Keratinocyte (primary cell): ENCODE measurements around the gene ROBO2. TPM values are rescaled to one million over a fixed set of nuclear protein-coding genes. Genes with fewer than 3 reads are reported as not detected.

Experiments used
- DNase-seq: peaks from one replicate; pipeline ENCODE4 v3.0.0-alpha.2; 2011; ENCODE audit warnings: low read depth, missing footprints, low spot score
- FAIRE-seq: peaks from 2 replicates; lab custom pipeline; 2011; peaks lifted over from hg19 to GRCh38; lab: Jason Lieb, UNC
- H2AFZ ChIP-seq: 2 replicates; pipeline ENCODE4 v1.6.0; 2012; ENCODE audit warnings: low read length, control low read depth, inconsistent platforms; ENCODE audit not compliant: control insufficient read depth
- H3K27ac ChIP-seq: 2 replicates; pipeline ENCODE4 v1.5.1; 2011; ENCODE audit warnings: low read length; ENCODE audit not compliant: control insufficient read depth, insufficient read depth
- H3K27me3 ChIP-seq: 3 replicates; pipeline ENCODE4 v1.6.0; 2011; ENCODE audit warnings: low read length; ENCODE audit not compliant: control insufficient read depth, insufficient read depth; ENCODE audit errors: extremely low read depth
- H3K36me3 ChIP-seq, 2 experiments: 2 replicates in 1 of 2; 3 replicates in 1 of 2; pipeline ENCODE4 v1.5.1; 2011; ENCODE audit warnings: low read length in 2 of 2, mild to moderate bottlenecking in 1 of 2; ENCODE audit not compliant: control insufficient read depth in 2 of 2, insufficient read depth in 2 of 2; ENCODE audit errors: extremely low read depth in 1 of 2
- H3K4me1 ChIP-seq: 3 replicates; pipeline ENCODE4 v1.5.1; 2011; ENCODE audit warnings: low read length; ENCODE audit not compliant: control insufficient read depth, insufficient read depth; ENCODE audit errors: extremely low read depth
- H3K4me2 ChIP-seq: 3 replicates; pipeline ENCODE4 v1.6.0; 2011; ENCODE audit warnings: low read depth, low read length; ENCODE audit not compliant: control insufficient read depth, insufficient read depth; ENCODE audit errors: extremely low read depth
- H3K4me3 ChIP-seq, 3 experiments: fragments of 200-600 bp in 1 of 3; sonication (generic) in 1 of 3; 2 replicates in 2 of 3; 3 replicates in 1 of 3; pipeline ENCODE4 v1.5.1; 2011 to 2016; ENCODE audit warnings: low read length in 3 of 3, mild to moderate bottlenecking in 3 of 3, control low read depth in 2 of 3, inconsistent platforms in 1 of 3, low read depth in 1 of 3, mixed read lengths in 1 of 3, mixed run types in 1 of 3, moderate library complexity in 1 of 3; ENCODE audit not compliant: control insufficient read depth in 2 of 3, insufficient read depth in 2 of 3; ENCODE audit errors: extremely low read depth in 1 of 3
- H3K79me2 ChIP-seq: 2 replicates; pipeline ENCODE4 v1.6.0; 2012; ENCODE audit warnings: low read length; ENCODE audit not compliant: control insufficient read depth, insufficient read depth
- H3K9ac ChIP-seq: 3 replicates; pipeline ENCODE4 v1.6.0; 2011; ENCODE audit warnings: low read length; ENCODE audit not compliant: control insufficient read depth, insufficient read depth; ENCODE audit errors: extremely low read depth
- H3K9me1 ChIP-seq: 3 replicates; pipeline ENCODE4 v1.6.0; 2011; ENCODE audit warnings: low read length; ENCODE audit not compliant: control insufficient read depth, insufficient read depth; ENCODE audit errors: extremely low read depth
- H3K9me3 ChIP-seq: 2 replicates; pipeline ENCODE4 v1.5.1; 2012; ENCODE audit warnings: low read depth, low read length; ENCODE audit not compliant: control insufficient read depth
- H4K20me1 ChIP-seq: 3 replicates; pipeline ENCODE4 v1.6.0; 2011; ENCODE audit warnings: low read length; ENCODE audit not compliant: control insufficient read depth, insufficient read depth; ENCODE audit errors: extremely low read depth
- EZH2 ChIP-seq: IDR thresholded peaks from one replicate; pipeline ENCODE4 v1.6.1; 2012; ENCODE audit warnings: inconsistent platforms, mild to moderate bottlenecking, low read length, moderate library complexity
- dilution Hi-C: fragments of 300-500 bp; cut with MboI; formaldehyde crosslinking; loops from one replicate; pipeline ENCODE4 v1.7.0; 2020; ENCODE audit warnings: low sequenced_read_pairs; ENCODE audit not compliant: extremely low pct_ligation_motif_present
- polyA plus RNA-seq, 5 experiments: library from polyadenylated mRNA; depleted of rRNA in 3 of 5; stranded (reverse) in 3 of 5; stranded (forward) in 1 of 5; unstranded in 1 of 5; fragments of >200 nt; gene quantifications; 1 replicate in 1 of 5; 2 replicates in 3 of 5; 3 replicates in 1 of 5; pipeline versions ENCODE4 v1.2.1 to v1.2.3, GENCODE V29; 2011 to 2012; ENCODE audit warnings: missing spikeins in 2 of 5, low read depth in 1 of 5, low replicate concordance in 1 of 5
- TF ChIP-seq, protein P1 (sequence below), 3 experiments: IDR thresholded peaks in 1 of 3; conservative IDR thresholded peaks in 1 of 3; optimal IDR thresholded peaks in 1 of 3; 2 replicates in 2 of 3; 3 replicates in 1 of 3; pipeline versions ENCODE3 to v1.5.1; 2011; ENCODE audit warnings: low read length in 3 of 3, mild to moderate bottlenecking in 3 of 3, moderate library complexity in 2 of 3, control low read depth in 1 of 3, inconsistent platforms in 1 of 3; ENCODE audit not compliant: insufficient read depth in 2 of 3; ENCODE audit errors: extremely low read depth in 1 of 3

ROBO2 gene
- polyA plus RNA-seq, 1 donor (not counting 4 experiments of a cell fraction or from before 2014, with no cell fraction given), result 0.30 TPM

- H4K20me1 ChIP-seq, result no peaks in the 10 kb centered on the region
- H3K9me1 ChIP-seq, result no peaks in the 10 kb centered on the region
- H3K27me3 ChIP-seq, result no peaks in the 10 kb centered on the region
- TF ChIP-seq EZH2, result no peak
- DNase-seq (no peak), FAIRE-seq (no peak)
- H3K9ac ChIP-seq, result no peak overlapping the region
- no peak overlapping the region for H3K4me3 ChIP-seq
- no peak overlapping the region for H2AFZ ChIP-seq
- H3K4me1 ChIP-seq, result no peaks in the 10 kb centered on the region
- H3K79me2 ChIP-seq, result no peaks in the 10 kb centered on the region
- dilution Hi-C loops, result no loop called here
- no peak overlapping the region for H3K27ac ChIP-seq
- H3K4me2 ChIP-seq, result no peak overlapping the region
- H3K9me3 ChIP-seq, result no peaks in the 10 kb centered on the region
- H3K36me3 ChIP-seq, result no peaks in the 10 kb centered on the region
These were observed 302.8 kb downstream of the ROBO2 start for GRCh38 chr3:77342688-77343087.

DNA sequence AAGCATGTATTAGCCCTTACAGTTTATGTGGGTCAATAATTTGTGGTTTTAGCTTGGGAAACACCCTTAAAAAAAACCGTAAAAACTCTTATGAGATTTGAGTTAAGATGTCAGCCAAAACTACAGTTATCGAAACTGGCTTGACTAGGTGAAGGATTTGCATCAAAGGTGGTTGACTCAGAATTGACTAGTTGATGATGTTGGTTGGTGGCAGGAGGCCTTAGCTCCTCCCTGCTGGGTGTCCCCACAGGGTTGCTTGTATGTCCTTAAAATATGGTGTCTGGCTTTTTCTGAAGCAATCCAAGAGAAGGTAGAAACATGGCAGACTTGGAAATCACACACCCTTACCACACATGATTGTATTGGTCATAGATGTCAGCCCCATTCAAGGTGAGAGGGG, 305.1 kb downstream of the ROBO2 start:
- no peak for DNase-seq
- TF ChIP-seq, protein P1, sequence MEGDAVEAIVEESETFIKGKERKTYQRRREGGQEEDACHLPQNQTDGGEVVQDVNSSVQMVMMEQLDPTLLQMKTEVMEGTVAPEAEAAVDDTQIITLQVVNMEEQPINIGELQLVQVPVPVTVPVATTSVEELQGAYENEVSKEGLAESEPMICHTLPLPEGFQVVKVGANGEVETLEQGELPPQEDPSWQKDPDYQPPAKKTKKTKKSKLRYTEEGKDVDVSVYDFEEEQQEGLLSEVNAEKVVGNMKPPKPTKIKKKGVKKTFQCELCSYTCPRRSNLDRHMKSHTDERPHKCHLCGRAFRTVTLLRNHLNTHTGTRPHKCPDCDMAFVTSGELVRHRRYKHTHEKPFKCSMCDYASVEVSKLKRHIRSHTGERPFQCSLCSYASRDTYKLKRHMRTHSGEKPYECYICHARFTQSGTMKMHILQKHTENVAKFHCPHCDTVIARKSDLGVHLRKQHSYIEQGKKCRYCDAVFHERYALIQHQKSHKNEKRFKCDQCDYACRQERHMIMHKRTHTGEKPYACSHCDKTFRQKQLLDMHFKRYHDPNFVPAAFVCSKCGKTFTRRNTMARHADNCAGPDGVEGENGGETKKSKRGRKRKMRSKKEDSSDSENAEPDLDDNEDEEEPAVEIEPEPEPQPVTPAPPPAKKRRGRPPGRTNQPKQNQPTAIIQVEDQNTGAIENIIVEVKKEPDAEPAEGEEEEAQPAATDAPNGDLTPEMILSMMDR (optimal IDR thresholded peaks at IDR 0.05 in 1 of 3, IDR thresholded peaks at IDR 0.05 in 1 of 3, conservative IDR thresholded peaks at IDR 0.05 in 1 of 3; ENCODE audit: extremely low read depth in 1 of 3, insufficient read depth in 2 of 3, low read length in 3 of 3), result no peak
- TF ChIP-seq EZH2, result no peak
- no peak for FAIRE-seq
- dilution Hi-C loops, result no loop called here
- Histone ChIP-seq H4K20me1 (no peaks in the 10 kb centered on the region), H3K4me2 (no peak overlapping the region), H3K9me1 (no peaks in the 10 kb centered on the region), H3K27me3 (no peaks in the 10 kb centered on the region), H3K4me1 (no peaks in the 10 kb centered on the region), H3K27ac (no peak overlapping the region), H3K36me3 (no peaks in the 10 kb centered on the region), H3K9ac (no peak overlapping the region), H3K79me2 (no peaks in the 10 kb centered on the region), H3K4me3 (no peak overlapping the region), H3K9me3 (no peaks in the 10 kb centered on the region), H2AFZ (no peak overlapping the region)

GRCh38 chr3:77348244-77348855, 308.5 kb downstream of the ROBO2 start:
- dilution Hi-C loops, result no loop called here
- Histone ChIP-seq H3K27me3 (no peaks in the 10 kb centered on the region), H3K4me1 (no peaks in the 10 kb centered on the region), H3K9ac (no peak overlapping the region), H4K20me1 (no peaks in the 10 kb centered on the region), H3K4me2 (no peak overlapping the region), H3K27ac (no peak overlapping the region), H3K9me3 (no peaks in the 10 kb centered on the region), H3K4me3 (no peak overlapping the region), H3K36me3 (no peaks in the 10 kb centered on the region), H2AFZ (no peak overlapping the region), H3K79me2 (no peaks in the 10 kb centered on the region), H3K9me1 (no peaks in the 10 kb centered on the region)
- peak; percentile 17 for FAIRE-seq
- DNase-seq, result no peak
- TF ChIP-seq, protein P1 (optimal IDR thresholded peaks at IDR 0.05 in 1 of 3, IDR thresholded peaks at IDR 0.05 in 1 of 3, conservative IDR thresholded peaks at IDR 0.05 in 1 of 3; ENCODE audit: extremely low read depth in 1 of 3, insufficient read depth in 2 of 3, low read length in 3 of 3), result peak; percentile 41 to 57 (median 42)
- TF ChIP-seq EZH2, result no peak
